Hepatocyte (in vitro differentiated cells): ENCODE data around the gene DRAP1.

ENCODE experiments used
- EZH2 ChIP-seq: fragments of 200-600 bp; sonication (generic); IDR thresholded peaks from 2 replicates; pipeline ENCODE4 v1.6.1; 2016; ENCODE audit warnings: antibody characterized with exemption, mild to moderate bottlenecking, borderline replicate concordance
- EZH2phosphoT487 ChIP-seq: fragments of 200-600 bp; sonication (generic); IDR thresholded peaks from one replicate; pipeline ENCODE4 v1.6.1; 2018; ENCODE audit warnings: antibody characterized with exemption, mild to moderate bottlenecking, low read depth, moderate library complexity; ENCODE audit not compliant: unreplicated experiment, severe bottlenecking
- TF ChIP-seq, protein P1 (sequence below): fragments of 200-600 bp; sonication (generic); IDR thresholded peaks from 2 replicates; pipeline ENCODE4 v1.5.1; 2016; ENCODE audit warnings: antibody characterized with exemption, mild to moderate bottlenecking; ENCODE audit not compliant: poor library complexity

DNA sequence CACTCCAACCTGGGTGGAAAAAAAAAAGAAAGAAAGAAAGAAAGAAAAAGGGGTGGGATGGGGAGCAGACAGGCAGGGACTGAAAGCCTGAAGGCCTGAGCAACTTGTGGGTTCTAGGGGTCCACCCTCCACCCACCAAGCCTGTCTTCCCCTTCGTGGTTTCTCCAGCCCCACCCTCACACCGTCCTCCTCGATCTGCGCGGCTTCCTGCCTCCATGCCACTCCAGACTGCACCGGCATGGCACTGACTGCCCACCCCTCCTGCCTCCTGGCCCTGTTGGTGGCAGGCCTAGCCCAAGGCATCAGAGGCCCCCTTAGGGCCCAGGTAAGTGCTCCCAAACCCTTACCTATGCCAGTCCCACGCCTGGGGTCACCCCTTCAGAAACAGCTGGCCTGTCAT is 39.6 kb upstream of the DRAP1 start, which contains the start of gene CTSW:
- TF ChIP-seq, protein P1, sequence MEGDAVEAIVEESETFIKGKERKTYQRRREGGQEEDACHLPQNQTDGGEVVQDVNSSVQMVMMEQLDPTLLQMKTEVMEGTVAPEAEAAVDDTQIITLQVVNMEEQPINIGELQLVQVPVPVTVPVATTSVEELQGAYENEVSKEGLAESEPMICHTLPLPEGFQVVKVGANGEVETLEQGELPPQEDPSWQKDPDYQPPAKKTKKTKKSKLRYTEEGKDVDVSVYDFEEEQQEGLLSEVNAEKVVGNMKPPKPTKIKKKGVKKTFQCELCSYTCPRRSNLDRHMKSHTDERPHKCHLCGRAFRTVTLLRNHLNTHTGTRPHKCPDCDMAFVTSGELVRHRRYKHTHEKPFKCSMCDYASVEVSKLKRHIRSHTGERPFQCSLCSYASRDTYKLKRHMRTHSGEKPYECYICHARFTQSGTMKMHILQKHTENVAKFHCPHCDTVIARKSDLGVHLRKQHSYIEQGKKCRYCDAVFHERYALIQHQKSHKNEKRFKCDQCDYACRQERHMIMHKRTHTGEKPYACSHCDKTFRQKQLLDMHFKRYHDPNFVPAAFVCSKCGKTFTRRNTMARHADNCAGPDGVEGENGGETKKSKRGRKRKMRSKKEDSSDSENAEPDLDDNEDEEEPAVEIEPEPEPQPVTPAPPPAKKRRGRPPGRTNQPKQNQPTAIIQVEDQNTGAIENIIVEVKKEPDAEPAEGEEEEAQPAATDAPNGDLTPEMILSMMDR = no peak
- TF ChIP-seq EZH2phosphoT487 (no peak), EZH2 (no peak)
